Activated T-cell treated with anti-CD3 and anti-CD28 coated beads, Interleukin-2, amount 50 U/mL, for 4 hours (primary cell): Measurements from ENCODE around the gene POLR2H. TPM values are rescaled to one million over a fixed set of nuclear protein-coding genes. Genes with fewer than 3 reads are reported as not detected.

ENCODE experiments used
- ATAC-seq, 2 donors: fragments of 200-7000 bp; cut with Tn5 transposase; one replicate each; pipeline ENCODE4 v1.10.0; 2021
- DNase-seq: peaks from one replicate; pipeline ENCODE4 v3.0.0-alpha.2; 2020
- H3K27me3 Mint-ChIP-seq: one replicate; pipeline ENCODE4 v1.8.0; 2021; ENCODE audit warnings: low read depth, mixed read lengths
- H3K36me3 Mint-ChIP-seq: one replicate; pipeline ENCODE4 v1.8.0; 2022; ENCODE audit warnings: mixed read lengths; ENCODE audit not compliant: insufficient read depth
- H3K4me1 Mint-ChIP-seq: one replicate; pipeline ENCODE4 v1.8.0; 2021; ENCODE audit warnings: low read depth, mixed read lengths
- H3K4me3 Mint-ChIP-seq: one replicate; pipeline ENCODE4 v1.8.0; 2021; ENCODE audit warnings: mild to moderate bottlenecking, moderate library complexity, mixed read lengths
- H3K9me3 Mint-ChIP-seq: one replicate; pipeline ENCODE4 v1.8.0; 2021; ENCODE audit warnings: mixed read lengths
- total RNA-seq, 3 donors: library from RNA; stranded (reverse); gene quantifications; one replicate each; pipeline ENCODE4 v1.2.1, GENCODE V29; 2021

Gene POLR2H
- total RNA-seq, 3 donors from 2014 or later, result 146 to 170 (median 165) TPM

DNA sequence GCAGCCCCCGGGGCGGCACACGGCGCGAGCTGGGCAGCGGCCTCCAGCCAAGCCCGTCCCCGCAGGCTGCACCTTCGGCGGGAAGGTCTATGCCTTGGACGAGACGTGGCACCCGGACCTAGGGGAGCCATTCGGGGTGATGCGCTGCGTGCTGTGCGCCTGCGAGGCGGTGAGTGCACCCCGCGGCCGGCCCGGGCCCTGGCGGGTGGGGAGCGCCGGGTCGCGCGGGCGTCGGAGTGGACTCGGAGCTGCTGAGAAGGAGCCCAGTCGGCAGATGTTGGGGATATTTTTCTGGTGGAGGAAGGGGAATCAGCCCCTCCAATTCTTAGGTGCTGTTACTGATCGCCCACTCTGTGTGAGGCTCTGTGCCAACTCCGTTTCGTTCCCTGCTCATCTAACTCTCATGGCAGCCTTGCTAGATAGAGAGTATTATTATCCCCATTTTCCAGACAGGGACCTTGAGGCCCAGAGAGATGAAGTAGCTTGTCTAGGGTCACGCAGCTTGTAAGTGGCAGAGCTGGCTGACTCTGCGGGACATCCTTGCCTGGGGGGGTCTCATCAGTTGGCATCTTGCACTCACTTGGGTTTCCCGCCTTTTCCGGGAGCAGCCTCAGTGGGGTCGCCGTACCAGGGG, 19.2 kb downstream of the POLR2H start:
- ATAC-seq (peak; percentile 63 to 64), DNase-seq (no peak)
- Mint-ChIP-seq H3K27me3 (peaks cover 63% of the 10 kb centered on the region), H3K4me1 (peaks cover 11% of the 10 kb centered on the region), H3K9me3 (no peaks in the 10 kb centered on the region), H3K4me3 (peak overlapping the region; percentile 63), H3K36me3 (no peaks in the 10 kb centered on the region)

DNA sequence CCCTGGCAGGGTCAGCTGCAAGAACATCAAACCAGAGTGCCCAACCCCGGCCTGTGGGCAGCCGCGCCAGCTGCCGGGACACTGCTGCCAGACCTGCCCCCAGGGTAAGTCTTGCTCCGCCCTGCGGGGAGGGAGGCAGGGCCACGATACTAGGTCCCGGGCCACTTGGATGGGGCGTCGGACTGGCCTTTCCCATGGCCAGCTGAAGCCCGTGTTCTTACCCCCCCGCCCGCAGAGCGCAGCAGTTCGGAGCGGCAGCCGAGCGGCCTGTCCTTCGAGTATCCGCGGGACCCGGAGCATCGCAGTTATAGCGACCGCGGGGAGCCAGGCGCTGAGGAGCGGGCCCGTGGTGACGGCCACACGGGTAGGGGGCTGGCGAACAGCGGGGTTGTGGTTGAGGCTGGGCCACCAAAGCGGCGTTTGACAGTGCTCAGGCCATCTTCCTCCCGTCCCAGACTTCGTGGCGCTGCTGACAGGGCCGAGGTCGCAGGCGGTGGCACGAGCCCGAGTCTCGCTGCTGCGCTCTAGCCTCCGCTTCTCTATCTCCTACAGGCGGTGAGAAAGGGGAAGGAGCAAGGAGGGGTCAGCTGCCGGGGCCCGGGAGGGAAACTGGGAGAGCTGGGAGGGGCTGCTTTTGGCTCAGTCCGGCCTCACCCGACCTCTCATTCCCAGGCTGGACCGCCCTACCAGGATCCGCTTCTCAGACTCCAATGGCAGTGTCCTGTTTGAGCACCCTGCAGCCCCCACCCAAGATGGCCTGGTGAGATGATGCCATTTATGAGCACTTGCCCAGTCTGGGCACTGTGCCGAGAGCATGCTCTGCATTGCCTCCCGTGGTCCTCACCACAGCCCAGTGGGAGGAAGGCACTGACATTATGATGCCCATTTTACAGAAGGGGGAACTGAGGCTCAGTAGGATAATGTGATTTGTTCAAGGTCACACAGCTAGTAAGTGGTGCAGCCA, 20.0 kb downstream of the POLR2H start:
- peaks cover 11% of the 10 kb centered on the region for H3K4me1 Mint-ChIP-seq
- DNase-seq, result no peak

DNA sequence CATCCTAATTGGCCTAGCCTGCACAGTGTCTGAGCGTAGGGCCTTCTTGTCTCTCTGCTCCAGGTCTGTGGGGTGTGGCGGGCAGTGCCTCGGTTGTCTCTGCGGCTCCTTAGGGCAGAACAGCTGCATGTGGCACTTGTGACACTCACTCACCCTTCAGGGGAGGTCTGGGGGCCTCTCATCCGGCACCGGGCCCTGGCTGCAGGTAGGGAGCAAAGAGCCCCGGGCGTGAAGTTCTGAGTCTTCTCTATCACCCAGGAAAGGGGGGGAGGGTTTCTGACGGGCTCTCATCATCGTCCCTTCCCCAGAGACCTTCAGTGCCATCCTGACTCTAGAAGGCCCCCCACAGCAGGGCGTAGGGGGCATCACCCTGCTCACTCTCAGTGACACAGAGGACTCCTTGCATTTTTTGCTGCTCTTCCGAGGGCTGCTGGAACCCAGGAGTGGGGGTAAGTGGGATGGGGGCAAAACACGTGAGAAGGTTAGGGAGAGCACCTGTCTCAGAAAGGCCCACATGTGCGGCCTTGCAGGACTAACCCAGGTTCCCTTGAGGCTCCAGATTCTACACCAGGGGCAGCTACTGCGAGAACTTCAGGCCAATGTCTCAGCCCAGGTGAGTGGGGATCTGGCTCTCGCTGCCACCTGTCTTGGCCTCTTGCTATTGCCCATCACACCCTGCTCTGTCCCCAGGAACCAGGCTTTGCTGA, 21.0 kb downstream of the POLR2H start:
- H3K4me1 Mint-ChIP-seq, result peaks cover 11% of the 10 kb centered on the region
- no peaks in the 10 kb centered on the region for H3K36me3 Mint-ChIP-seq
- H3K9me3 Mint-ChIP-seq, result no peaks in the 10 kb centered on the region
- no peak for ATAC-seq
- no peak overlapping the region for H3K4me3 Mint-ChIP-seq
- peaks cover 65% of the 10 kb centered on the region for H3K27me3 Mint-ChIP-seq
- no peak for DNase-seq

More for the DNA sequence above, 20.0 kb downstream of the POLR2H start:
- H3K9me3 Mint-ChIP-seq, result no peaks in the 10 kb centered on the region
- H3K36me3 Mint-ChIP-seq, result no peaks in the 10 kb centered on the region
- ATAC-seq, result peak; percentile 23 to 29
- H3K27me3 Mint-ChIP-seq, result peaks cover 62% of the 10 kb centered on the region
- peak overlapping the region; percentile 63 for H3K4me3 Mint-ChIP-seq

DNA sequence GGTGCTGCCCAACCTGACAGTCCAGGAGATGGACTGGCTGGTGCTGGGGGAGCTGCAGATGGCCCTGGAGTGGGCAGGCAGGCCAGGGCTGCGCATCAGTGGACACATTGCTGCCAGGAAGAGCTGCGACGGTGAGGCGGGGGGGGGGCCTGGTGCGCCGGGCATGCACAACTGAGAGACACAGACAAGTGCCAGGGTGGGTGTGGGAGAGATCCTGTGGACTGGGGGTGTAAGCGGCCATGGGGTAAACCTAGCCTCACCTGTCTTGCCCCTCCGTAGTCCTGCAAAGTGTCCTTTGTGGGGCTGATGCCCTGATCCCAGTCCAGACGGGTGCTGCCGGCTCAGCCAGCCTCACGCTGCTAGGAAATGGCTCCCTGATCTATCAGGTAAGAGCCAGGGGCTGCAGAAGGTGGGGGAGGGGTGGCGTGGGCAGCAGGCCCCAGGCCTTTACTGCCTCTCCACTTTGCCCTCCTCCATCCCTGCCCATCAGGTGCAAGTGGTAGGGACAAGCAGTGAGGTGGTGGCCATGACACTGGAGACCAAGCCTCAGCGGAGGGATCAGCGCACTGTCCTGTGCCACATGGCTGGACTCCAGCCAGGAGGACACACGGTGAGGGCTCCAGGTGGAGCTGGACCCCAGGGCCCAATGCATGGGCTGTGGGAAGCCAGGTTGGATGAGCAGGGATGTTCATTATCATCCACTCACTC, 21.7 kb downstream of the POLR2H start:
- ATAC-seq (no peak), DNase-seq (no peak)
- H3K27me3 Mint-ChIP-seq, result peaks cover 60% of the 10 kb centered on the region
- H3K4me3 Mint-ChIP-seq, result no peak overlapping the region
- H3K4me1 Mint-ChIP-seq, result peaks cover 11% of the 10 kb centered on the region
- H3K36me3 Mint-ChIP-seq, result no peaks in the 10 kb centered on the region
- no peaks in the 10 kb centered on the region for H3K9me3 Mint-ChIP-seq

DNA sequence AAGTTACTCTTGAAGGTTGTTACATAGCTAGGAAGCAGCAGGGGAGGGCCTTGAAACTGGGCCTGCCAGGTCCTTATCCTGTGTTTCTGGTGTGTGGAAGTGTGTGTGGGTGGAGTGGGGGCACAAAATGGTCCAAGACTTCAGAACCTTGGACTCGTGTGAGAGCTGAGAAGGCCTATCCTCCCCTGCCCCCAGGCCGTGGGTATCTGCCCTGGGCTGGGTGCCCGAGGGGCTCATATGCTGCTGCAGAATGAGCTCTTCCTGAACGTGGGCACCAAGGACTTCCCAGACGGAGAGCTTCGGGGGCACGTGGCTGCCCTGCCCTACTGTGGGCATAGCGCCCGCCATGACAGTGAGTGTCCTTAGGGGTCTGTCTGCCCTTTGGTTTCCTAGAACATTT, 22.8 kb downstream of the POLR2H start:
- Mint-ChIP-seq H3K27me3 (peaks cover 48% of the 10 kb centered on the region), H3K36me3 (no peaks in the 10 kb centered on the region), H3K9me3 (no peaks in the 10 kb centered on the region), H3K4me1 (peaks cover 8% of the 10 kb centered on the region), H3K4me3 (no peak overlapping the region)
- ATAC-seq, result no peak
- no peak for DNase-seq

DNA sequence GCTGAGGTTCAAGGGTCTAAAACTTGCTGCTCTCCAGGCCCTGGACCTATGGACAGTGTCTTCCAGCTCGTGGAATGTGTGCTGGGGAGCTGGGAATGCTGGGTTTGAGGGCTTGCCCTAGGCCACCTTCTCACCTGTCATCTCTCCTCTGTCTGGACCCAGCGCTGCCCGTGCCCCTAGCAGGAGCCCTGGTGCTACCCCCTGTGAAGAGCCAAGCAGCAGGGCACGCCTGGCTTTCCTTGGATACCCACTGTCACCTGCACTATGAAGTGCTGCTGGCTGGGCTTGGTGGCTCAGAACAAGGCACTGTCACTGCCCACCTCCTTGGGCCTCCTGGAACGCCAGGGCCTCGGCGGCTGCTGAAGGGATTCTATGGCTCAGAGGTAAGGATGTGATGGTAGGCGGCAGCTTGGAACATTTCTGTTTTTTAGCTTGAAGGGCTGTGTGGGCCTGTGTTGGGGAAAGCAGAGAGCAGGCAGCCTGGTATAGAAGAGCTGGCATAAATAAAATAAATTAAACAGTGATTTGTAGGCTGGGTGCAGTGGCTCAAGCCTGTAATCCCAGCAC, 23.4 kb downstream of the POLR2H start:
- H3K4me3 Mint-ChIP-seq, result no peak overlapping the region

DNA sequence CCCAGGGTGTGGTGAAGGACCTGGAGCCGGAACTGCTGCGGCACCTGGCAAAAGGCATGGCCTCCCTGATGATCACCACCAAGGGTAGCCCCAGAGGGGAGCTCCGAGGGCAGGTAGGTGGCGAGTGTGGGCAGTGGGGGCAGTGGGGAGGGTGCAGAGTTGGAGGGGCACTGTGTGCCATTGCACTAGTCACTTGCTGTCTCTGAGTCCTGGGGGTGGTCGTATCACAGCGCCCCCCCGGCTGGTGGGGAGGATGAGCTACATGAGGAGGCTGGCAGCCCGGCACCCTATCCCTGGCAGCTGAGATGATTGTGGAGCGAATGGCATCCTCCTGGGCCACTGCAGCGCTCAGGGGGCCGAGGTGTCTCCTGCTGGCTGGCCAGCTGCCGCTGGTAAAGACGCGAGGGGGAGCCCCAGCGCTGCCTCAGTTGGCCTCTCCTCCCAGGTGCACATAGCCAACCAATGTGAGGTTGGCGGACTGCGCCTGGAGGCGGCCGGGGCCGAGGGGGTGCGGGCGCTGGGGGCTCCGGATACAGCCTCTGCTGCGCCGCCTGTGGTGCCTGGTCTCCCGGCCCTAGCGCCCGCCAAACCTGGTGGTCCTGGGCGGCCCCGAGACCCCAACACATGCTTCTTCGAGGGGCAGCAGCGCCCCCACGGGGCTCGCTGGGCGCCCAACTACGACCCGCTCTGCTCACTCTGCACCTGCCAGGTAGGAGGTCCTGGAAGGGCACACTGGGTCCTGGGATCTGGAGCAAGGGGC, 24.7 kb downstream of the POLR2H start:
- peaks cover 4% of the 10 kb centered on the region for H3K4me1 Mint-ChIP-seq
- H3K9me3 Mint-ChIP-seq, result no peaks in the 10 kb centered on the region
- no peaks in the 10 kb centered on the region for H3K36me3 Mint-ChIP-seq
- DNase-seq (no peak), ATAC-seq (no peak)
- H3K4me3 Mint-ChIP-seq, result no peak overlapping the region
- H3K27me3 Mint-ChIP-seq, result peaks cover 43% of the 10 kb centered on the region

More for the DNA sequence above, 23.4 kb downstream of the POLR2H start:
- no peak for DNase-seq
- H3K9me3 Mint-ChIP-seq, result no peaks in the 10 kb centered on the region
- peaks cover 8% of the 10 kb centered on the region for H3K4me1 Mint-ChIP-seq
- no peak for ATAC-seq
- H3K36me3 Mint-ChIP-seq, result no peaks in the 10 kb centered on the region
- H3K27me3 Mint-ChIP-seq, result peaks cover 48% of the 10 kb centered on the region

DNA sequence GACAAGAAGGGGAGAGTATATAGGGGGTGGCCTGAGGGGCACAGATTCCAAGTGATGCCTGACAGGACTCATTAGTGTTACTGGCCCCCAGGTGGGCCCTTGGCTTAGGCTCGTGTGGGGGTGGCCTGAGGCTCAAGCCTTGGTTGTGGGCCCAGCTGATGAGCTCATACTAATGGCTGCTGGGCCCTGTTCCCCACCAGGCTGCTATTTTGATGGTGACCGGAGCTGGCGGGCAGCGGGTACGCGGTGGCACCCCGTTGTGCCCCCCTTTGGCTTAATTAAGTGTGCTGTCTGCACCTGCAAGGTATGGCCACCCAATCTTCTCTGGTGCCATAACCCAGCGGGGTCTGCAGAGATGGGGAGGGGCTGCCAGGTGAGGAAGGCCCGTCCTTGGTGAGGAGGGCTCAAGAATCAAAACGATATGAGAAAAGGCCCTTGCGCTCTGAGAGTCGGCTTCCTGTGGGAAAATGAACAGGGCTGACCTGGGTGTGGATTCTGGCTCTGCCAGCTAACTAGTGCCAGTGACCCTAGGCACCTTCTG, 25.7 kb downstream of the POLR2H start:
- DNase-seq (no peak), ATAC-seq (no peak)
- no peaks in the 10 kb centered on the region for H3K36me3 Mint-ChIP-seq
- H3K27me3 Mint-ChIP-seq, result peaks cover 35% of the 10 kb centered on the region
- H3K4me3 Mint-ChIP-seq, result no peak overlapping the region
- no peaks in the 10 kb centered on the region for H3K9me3 Mint-ChIP-seq
- H3K4me1 Mint-ChIP-seq, result no peaks in the 10 kb centered on the region

DNA sequence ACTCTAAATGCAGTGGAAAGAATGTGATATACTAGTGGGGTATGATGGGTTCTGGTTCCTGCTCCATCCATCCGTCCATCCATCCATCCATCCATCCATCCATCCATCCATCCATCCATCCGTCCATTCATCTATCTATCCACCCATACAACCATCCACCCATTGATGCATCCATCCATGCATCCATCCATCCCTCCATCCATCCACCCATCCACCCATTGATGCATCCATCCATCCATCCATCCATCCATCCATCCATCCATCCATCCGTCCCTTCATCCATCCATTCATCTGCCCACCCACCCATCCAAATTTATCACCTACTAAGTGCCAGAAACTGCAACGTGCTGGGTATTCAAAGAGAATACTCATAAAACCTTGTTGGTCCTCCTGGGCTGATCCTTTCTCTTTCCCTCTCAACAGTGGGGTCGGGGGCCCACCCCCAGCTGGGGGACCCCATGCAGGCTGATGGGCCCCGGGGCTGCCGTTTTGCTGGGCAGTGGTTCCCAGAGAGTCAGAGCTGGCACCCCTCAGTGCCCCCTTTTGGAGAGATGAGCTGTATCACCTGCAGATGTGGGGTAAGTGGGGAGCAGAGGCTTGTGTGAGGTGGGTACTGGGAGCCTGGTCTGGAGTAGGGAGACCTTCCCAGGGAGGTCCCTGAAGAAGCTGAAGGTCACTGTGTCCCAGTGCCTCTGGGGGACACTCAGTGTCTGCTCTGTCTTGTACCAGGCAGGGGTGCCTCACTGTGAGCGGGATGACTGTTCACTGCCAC, 26.8 kb downstream of the POLR2H start:
- DNase-seq, result no peak
- ATAC-seq, result no peak
- Mint-ChIP-seq H3K9me3 (no peaks in the 10 kb centered on the region), H3K4me3 (no peak overlapping the region), H3K36me3 (no peaks in the 10 kb centered on the region), H3K4me1 (no peaks in the 10 kb centered on the region), H3K27me3 (peaks cover 28% of the 10 kb centered on the region)

DNA sequence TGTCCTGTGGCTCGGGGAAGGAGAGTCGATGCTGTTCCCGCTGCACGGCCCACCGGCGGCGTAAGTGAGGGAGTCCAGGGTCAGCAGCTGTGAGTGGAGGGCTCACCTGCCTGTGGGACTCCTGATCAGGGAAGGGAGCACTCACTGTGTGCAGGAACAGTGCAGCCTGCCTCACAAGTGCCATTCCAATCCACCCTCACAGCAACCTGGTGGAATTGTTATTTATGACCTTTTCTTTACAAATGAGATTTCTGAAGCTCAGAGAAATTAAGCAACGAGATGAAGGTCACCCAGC, 27.4 kb downstream of the POLR2H start:
- ATAC-seq (no peak), DNase-seq (no peak)
- Mint-ChIP-seq H3K4me3 (no peak overlapping the region), H3K9me3 (no peaks in the 10 kb centered on the region), H3K36me3 (no peaks in the 10 kb centered on the region), H3K4me1 (no peaks in the 10 kb centered on the region), H3K27me3 (peaks cover 26% of the 10 kb centered on the region)

DNA sequence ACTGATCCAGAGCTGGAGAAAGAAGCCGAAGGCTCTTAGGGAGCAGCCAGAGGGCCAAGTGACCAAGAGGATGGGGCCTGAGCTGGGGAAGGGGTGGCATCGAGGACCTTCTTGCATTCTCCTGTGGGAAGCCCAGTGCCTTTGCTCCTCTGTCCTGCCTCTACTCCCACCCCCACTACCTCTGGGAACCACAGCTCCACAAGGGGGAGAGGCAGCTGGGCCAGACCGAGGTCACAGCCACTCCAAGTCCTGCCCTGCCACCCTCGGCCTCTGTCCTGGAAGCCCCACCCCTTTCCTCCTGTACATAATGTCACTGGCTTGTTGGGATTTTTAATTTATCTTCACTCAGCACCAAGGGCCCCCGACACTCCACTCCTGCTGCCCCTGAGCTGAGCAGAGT, 27.9 kb downstream of the POLR2H start:
- Mint-ChIP-seq H3K36me3 (no peaks in the 10 kb centered on the region), H3K4me1 (no peaks in the 10 kb centered on the region), H3K4me3 (no peak overlapping the region), H3K9me3 (no peaks in the 10 kb centered on the region), H3K27me3 (peaks cover 21% of the 10 kb centered on the region)
- DNase-seq (no peak), ATAC-seq (no peak)

DNA sequence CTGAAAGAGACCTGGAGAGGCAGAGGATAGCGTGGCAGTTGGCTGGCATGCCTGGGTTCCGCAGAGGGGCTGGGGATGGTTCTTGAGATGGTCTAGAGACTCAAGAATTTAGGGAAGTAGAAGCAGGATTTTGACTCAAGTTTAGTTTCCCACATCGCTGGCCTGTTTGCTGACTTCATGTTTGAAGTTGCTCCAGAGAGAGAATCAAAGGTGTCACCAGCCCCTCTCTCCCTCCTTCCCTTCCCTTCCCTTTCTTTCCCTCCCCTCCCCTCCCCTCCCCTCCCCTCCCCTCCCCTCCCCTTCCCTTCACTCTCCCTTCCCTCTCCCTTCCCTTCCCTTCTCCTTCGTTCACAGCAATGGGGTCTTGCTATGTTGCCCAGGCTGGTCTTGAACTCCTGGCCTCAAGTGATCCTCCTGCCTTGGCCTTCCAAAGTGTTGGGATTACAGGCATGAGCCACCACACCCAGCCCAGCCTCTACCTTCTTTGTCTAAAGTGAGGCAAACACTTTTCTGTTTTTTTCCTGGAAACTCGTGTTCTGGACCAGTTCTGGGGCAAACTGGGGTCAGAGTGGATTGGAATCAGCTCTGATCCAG, 28.5 kb downstream of the POLR2H start:
- Mint-ChIP-seq H3K4me1 (no peaks in the 10 kb centered on the region), H3K27me3 (peaks cover 19% of the 10 kb centered on the region), H3K36me3 (no peaks in the 10 kb centered on the region)

More for the DNA sequence above, 28.5 kb downstream of the POLR2H start:
- no peak for ATAC-seq
- no peak overlapping the region for H3K4me3 Mint-ChIP-seq
- no peaks in the 10 kb centered on the region for H3K9me3 Mint-ChIP-seq
- no peak for DNase-seq
